GM12875 (cell line): ENCODE measurements around the gene RBM6.

Source experiments
- H3K4me3 ChIP-seq: one replicate; pipeline ENCODE4 v1.5.1; 2011; ENCODE audit warnings: low read depth, low read length, control low read depth
- CTCF ChIP-seq: IDR thresholded peaks from 2 replicates; pipeline ENCODE4 v1.5.1; 2011; ENCODE audit warnings: low read depth, mild to moderate bottlenecking, control low read depth, inconsistent platforms, low read length, moderate library complexity, borderline replicate concordance; ENCODE audit not compliant: insufficient read depth

Gene RBM6

GRCh38 chr3:49955636-49956035 lies 15.7 kb downstream of the RBM6 start:
- no peak for TF ChIP-seq CTCF
- H3K4me3 ChIP-seq = no peak overlapping the region

GRCh38 chr3:49966233-49966942 lies 26.4 kb downstream of the RBM6 start:
- TF ChIP-seq CTCF = no peak
- no peak overlapping the region for H3K4me3 ChIP-seq

- TF ChIP-seq CTCF = no peak
- no peak overlapping the region for H3K4me3 ChIP-seq
Observed at GRCh38 chr3:49967291-49967690, 27.3 kb downstream of the RBM6 start.

- no peak for TF ChIP-seq CTCF
- no peak overlapping the region for H3K4me3 ChIP-seq
Observed at GRCh38 chr3:49968346-49968745, 28.4 kb downstream of the RBM6 start.

- TF ChIP-seq CTCF = no peak
- H3K4me3 ChIP-seq = no peak overlapping the region
Observed at GRCh38 chr3:49972656-49973055, 32.7 kb downstream of the RBM6 start.

- no peak overlapping the region for H3K4me3 ChIP-seq
- TF ChIP-seq CTCF = no peak
Observed at GRCh38 chr3:49976942-49977341, 37.0 kb downstream of the RBM6 start.

- H3K4me3 ChIP-seq = no peak overlapping the region
Observed at GRCh38 chr3:49984394-49984793, 44.4 kb downstream of the RBM6 start.

More at GRCh38 chr3:49984394-49984793, 44.4 kb downstream of the RBM6 start:
- no peak for TF ChIP-seq CTCF
